Adipocyte (in vitro differentiated cells): ENCODE results near the gene ARL16.

Experiments used
- DNase-seq: peaks from one replicate; pipeline ENCODE4 v3.0.0-alpha.2; 2015; ENCODE audit warnings: low read depth
- H3K27me3 ChIP-seq: replicated peaks from 2 replicates; pipeline ENCODE4 v1.7.0; 2013; ENCODE audit warnings: mild to moderate bottlenecking, low read length, moderate library complexity; ENCODE audit not compliant: control insufficient read depth, insufficient read depth
- H3K36me3 ChIP-seq: 2 replicates; pipeline ENCODE4 v1.7.0; 2013; ENCODE audit warnings: low read length, mild to moderate bottlenecking, moderate library complexity; ENCODE audit not compliant: control insufficient read depth, insufficient read depth, severe bottlenecking
- H3K4me1 ChIP-seq: 2 replicates; pipeline ENCODE4 v1.7.0; 2013; ENCODE audit warnings: mild to moderate bottlenecking, low read length, moderate library complexity; ENCODE audit not compliant: control insufficient read depth, insufficient read depth
- H3K4me3 ChIP-seq: 2 replicates; pipeline ENCODE4 v1.7.0; 2013; ENCODE audit warnings: mild to moderate bottlenecking, low read length, moderate library complexity
- H3K9ac ChIP-seq: 2 replicates; pipeline ENCODE4 v1.7.0; 2013; ENCODE audit warnings: mild to moderate bottlenecking, low read length, moderate library complexity
- H3K9me3 ChIP-seq: 2 replicates; pipeline ENCODE4 v1.7.0; 2013; ENCODE audit warnings: mild to moderate bottlenecking, low read length, moderate library complexity; ENCODE audit not compliant: control insufficient read depth

Gene ARL16, protein sequence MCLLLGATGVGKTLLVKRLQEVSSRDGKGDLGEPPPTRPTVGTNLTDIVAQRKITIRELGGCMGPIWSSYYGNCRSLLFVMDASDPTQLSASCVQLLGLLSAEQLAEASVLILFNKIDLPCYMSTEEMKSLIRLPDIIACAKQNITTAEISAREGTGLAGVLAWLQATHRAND

DNA sequence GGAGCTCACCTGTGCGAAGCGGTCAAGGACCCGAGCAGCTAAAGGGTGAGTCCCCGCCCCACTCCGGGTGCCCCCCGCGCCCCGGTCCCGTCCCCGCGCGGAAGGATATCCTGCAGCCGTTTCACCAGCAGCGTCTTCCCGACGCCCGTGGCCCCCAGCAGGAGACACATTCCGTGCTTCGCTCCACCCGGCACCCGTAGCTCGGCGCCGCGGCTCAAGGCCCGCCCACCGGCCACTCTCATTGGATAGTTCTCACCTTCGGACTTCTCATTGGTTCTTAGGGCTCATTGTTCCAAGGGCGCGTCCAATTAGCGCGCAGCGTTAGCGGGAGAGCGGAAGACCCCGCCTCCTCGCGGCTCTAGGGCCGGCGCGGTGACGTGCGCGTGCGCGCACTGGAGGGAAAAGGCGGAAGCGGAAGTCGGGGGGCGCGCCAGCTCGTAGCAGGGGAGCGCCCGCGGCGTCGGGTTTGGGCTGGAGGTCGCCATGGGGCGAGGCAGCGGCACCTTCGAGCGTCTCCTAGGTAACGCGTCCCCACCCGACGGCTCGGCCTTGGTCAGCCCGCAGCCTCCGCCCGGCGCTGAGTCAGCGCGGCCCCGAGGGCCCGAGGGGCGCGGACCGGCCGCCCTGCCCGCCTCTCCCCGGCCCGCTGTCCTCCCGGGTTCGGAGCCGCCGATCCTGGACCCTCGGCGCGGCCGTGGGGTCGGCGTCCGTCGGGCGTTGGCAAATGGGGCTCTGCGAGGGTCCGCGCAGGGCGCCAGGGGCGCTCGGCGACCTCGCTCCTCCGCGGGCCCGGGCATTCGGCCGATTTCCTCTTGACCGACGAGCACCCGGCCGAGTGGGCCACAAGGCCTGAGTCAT, at the start of gene ARL16, which contains the start of gene HGS:
Gene ARL16, minus strand, starts transcription at position 214 of the 858 bp plus-strand sequence. Its CDS starts 44 bp downstream, at position 170.
Gene HGS, plus strand, starts transcription at position 428 of the 858 bp plus-strand sequence. Its CDS starts 56 bp downstream, at position 484.
- H3K27me3 ChIP-seq, result no peaks in the 10 kb centered on the region
- H3K9me3 ChIP-seq, result no peaks in the 10 kb centered on the region
- H3K4me3 ChIP-seq, result peak within 1 kb of the TSS; percentile 89
- peaks cover 27% of the 10 kb centered on the region for H3K4me1 ChIP-seq
- peak; percentile 100 for DNase-seq
- H3K36me3 ChIP-seq, result peaks cover 32% of the 10 kb centered on the region
- H3K9ac ChIP-seq, result peak within 1 kb of the TSS; percentile 96

GRCh38 chr17:81727324-81728031, 43.9 kb upstream of the ARL16 start:
- Histone ChIP-seq H3K9ac (no peak overlapping the region), H3K4me3 (no peak overlapping the region), H3K27me3 (no peaks in the 10 kb centered on the region), H3K4me1 (peaks cover 16% of the 10 kb centered on the region), H3K9me3 (no peaks in the 10 kb centered on the region), H3K36me3 (no peaks in the 10 kb centered on the region)
- no peak for DNase-seq

DNA sequence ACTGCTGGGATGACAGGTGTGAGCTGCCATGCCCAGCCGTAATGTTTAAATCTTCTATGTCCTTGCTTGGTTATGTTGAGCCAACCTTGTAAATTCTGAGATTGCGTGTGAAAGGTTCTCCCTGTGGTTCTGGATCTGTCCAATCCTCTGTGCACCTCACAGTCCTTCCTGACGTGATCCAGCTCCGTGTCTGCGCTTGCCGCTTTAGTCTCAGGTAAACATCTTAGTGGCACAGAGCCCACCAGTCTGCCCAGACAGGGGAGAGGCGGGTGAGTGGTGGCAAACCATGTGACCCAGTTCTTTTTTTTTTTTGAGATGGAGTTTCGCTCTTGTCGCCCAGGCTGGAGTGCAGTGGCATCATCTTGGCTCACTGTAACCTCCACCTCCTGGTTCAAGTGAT, 42.4 kb upstream of the ARL16 start:
- Histone ChIP-seq H3K4me1 (peaks cover 20% of the 10 kb centered on the region), H3K9ac (no peak overlapping the region), H3K9me3 (no peaks in the 10 kb centered on the region), H3K27me3 (no peaks in the 10 kb centered on the region), H3K36me3 (no peaks in the 10 kb centered on the region), H3K4me3 (no peak overlapping the region)
- no peak for DNase-seq

GRCh38 chr17:81725439-81725838, 41.8 kb upstream of the ARL16 start:
- H3K9ac ChIP-seq, result no peak overlapping the region
- no peaks in the 10 kb centered on the region for H3K36me3 ChIP-seq
- no peaks in the 10 kb centered on the region for H3K27me3 ChIP-seq
- no peak overlapping the region for H3K4me3 ChIP-seq
- DNase-seq, result no peak
- H3K4me1 ChIP-seq, result peaks cover 20% of the 10 kb centered on the region
- H3K9me3 ChIP-seq, result no peaks in the 10 kb centered on the region

- Histone ChIP-seq H3K36me3 (no peaks in the 10 kb centered on the region), H3K4me1 (peaks cover 20% of the 10 kb centered on the region), H3K9ac (peak overlapping the region; percentile 30), H3K27me3 (no peaks in the 10 kb centered on the region), H3K9me3 (no peaks in the 10 kb centered on the region), H3K4me3 (no peak overlapping the region)
- DNase-seq, result no peak
These were observed 40.1 kb upstream of the ARL16 start for GRCh38 chr17:81723651-81724209.

DNA sequence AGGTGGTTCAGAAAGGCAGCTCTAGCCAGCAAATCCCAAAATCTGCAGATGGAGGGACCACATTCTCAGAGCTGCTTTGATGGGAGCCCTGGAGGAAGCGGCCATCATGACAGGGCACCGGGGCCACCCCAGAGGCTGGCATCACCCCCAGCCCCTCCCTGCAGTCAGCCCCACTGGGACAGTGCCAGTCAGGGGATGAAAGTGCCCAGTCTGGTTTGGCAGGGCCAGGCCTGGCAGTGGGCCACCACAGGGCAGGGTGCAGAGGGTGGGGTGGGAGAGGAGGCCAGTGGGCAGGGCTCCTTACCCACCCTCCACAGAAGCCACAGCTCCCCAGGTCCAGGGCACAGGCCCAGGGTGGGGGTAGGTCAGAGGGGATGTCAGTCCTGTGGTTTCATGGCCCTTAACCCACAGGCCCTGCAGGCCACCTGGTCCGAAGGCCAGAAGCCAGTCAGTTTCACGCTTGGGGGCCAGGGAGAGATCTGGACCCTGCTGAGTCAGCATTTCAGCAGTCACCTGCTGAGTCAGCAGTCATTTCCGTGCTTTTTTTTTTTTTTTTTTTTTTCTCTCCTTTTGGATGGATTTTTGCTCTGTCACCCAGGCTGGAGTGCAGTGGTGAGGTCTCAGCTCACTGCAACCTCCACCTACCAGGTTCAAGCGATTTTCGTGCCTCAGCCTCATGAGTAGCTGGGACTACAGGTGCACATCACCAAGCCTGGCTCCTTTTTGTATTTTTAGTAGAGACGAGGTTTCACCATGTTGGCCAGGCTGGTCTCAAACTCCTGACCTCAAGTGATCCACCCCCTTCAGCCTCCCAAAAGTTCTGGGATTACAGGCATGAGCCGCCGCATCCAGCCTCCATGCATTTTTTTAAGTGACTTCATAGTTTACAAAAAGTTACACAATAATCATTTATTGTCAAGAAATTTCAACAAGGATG, 38.9 kb upstream of the ARL16 start:
- Histone ChIP-seq H3K4me3 (no peak overlapping the region), H3K9me3 (no peaks in the 10 kb centered on the region), H3K9ac (no peak overlapping the region), H3K4me1 (peaks cover 20% of the 10 kb centered on the region), H3K27me3 (no peaks in the 10 kb centered on the region), H3K36me3 (no peaks in the 10 kb centered on the region)
- DNase-seq, result no peak

GRCh38 chr17:81720267-81721071, 36.9 kb upstream of the ARL16 start:
- DNase-seq, result no peak
- no peaks in the 10 kb centered on the region for H3K27me3 ChIP-seq
- H3K9ac ChIP-seq, result no peak overlapping the region
- H3K4me1 ChIP-seq, result peaks cover 20% of the 10 kb centered on the region
- no peaks in the 10 kb centered on the region for H3K9me3 ChIP-seq
- H3K4me3 ChIP-seq, result no peak overlapping the region
- no peaks in the 10 kb centered on the region for H3K36me3 ChIP-seq

- no peaks in the 10 kb centered on the region for H3K9me3 ChIP-seq
- H3K4me3 ChIP-seq, result no peak overlapping the region
- no peaks in the 10 kb centered on the region for H3K27me3 ChIP-seq
- no peak for DNase-seq
- no peaks in the 10 kb centered on the region for H3K36me3 ChIP-seq
- peaks cover 20% of the 10 kb centered on the region for H3K4me1 ChIP-seq
- H3K9ac ChIP-seq, result no peak overlapping the region
These were observed 36.0 kb upstream of the ARL16 start for GRCh38 chr17:81719410-81720266.

DNA sequence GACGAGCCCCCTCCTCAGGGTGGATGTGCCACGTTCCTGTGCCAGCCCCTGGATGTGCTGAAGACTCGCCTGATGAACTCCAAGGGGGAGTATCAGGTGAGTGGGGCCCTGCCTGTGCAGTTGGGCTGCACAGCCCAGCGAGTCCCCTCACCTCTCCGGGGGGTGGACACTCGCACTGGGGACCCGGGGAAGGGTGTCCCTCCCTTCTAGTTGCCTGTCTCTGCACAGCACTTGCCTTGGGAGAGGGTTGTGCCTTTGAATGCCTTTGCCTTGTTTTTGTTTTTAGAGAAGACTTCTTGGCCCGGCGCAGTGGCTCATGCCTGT, 34.1 kb upstream of the ARL16 start:
- Histone ChIP-seq H3K9ac (no peak overlapping the region), H3K36me3 (no peaks in the 10 kb centered on the region), H3K4me1 (peaks cover 26% of the 10 kb centered on the region), H3K4me3 (no peak overlapping the region), H3K27me3 (no peaks in the 10 kb centered on the region), H3K9me3 (no peaks in the 10 kb centered on the region)
- DNase-seq, result no peak
